Measurements from ENCODE around the gene HDLBP.

GRCh38 chr2:241288324-241288888 is 27.1 kb downstream of the HDLBP start:
- no peak for TF ChIP-seq POLR2A (IDR thresholded peaks at IDR 0.05)
- TF ChIP-seq POLR2AphosphoS5 (IDR thresholded peaks at IDR 0.05) = no peak
- TF ChIP-seq CTCF (IDR thresholded peaks at IDR 0.05 in 8 of 11, conservative IDR thresholded peaks at IDR 0.05 in 3 of 11) = no peak

All from spleen (tissue), 7 donors.